Measurements from ENCODE around the gene AKAP1. TPM values are rescaled to one million over a fixed set of nuclear protein-coding genes. Genes with fewer than 3 reads are reported as not detected.

The AKAP1 gene
- polyA plus RNA-seq, 3 donors = 5.6 to 14.6 (median 6.8) TPM

DNA sequence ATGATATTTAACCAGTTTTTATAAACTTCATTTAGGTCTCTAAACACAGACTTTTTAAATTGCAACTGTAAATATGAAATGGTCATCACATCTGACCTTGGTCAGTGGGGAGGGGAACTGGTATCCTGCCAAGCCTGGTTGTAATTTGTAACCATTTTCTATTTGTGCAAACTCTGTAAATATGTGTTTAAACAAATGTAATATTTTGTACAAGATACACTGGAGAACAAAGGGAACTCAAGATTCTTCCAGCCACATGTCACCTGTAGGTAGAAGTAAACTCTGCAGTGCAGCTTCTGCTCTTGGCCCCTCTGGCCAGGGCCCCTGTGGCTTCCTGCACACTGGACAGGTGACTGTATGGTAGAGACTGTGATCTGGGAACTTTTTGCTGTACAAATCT is 35.8 kb downstream of the AKAP1 start:
- no peak overlapping the region for H2AFZ ChIP-seq (ENCODE audit: insufficient read depth, low read depth, low read length, poor library complexity, severe bottlenecking)
- Mint-ChIP-seq H3K4me3 (no peak overlapping the region), H3K4me1 (no peaks in the 10 kb centered on the region), H3K9me3 (peaks cover 0 to 2% (median 0%) of the 10 kb centered on the region in 7 donors), H3K27ac (no peak overlapping the region), H3K36me3 (peaks cover 67 to 74% of the 10 kb centered on the region in 2 donors), H3K27me3 (ENCODE audit: low read depth in 3 of 3) (peaks cover 0 to 1% (median 0%) of the 10 kb centered on the region in 3 donors)
- no peaks in the 10 kb centered on the region for H3K4me1 ChIP-seq (ENCODE audit: control insufficient read depth in 1 of 2, insufficient read depth in 2 of 2, low read length in 2 of 2)
- H3K36me3 ChIP-seq (replicated peaks in 1 of 2; ENCODE audit: control insufficient read depth in 1 of 2, insufficient read depth in 2 of 2, low read length in 2 of 2) = peaks cover 56 to 78% of the 10 kb centered on the region in 2 donors
- no peak overlapping the region for H3K4me3 ChIP-seq (replicated peaks in 1 of 3; ENCODE audit: low read depth in 2 of 3, low read length in 3 of 3)
- no peak overlapping the region for H3K4me2 ChIP-seq (replicated peaks; ENCODE audit: extremely low read depth, low read length, poor library complexity, severe bottlenecking)
- H3K9me3 ChIP-seq (replicated peaks in 1 of 2; ENCODE audit: control insufficient read depth in 1 of 2, insufficient read depth in 1 of 2, low read length in 2 of 2) = no peaks in the 10 kb centered on the region
- H3K9ac ChIP-seq (ENCODE audit: insufficient read depth, low read length, poor library complexity, severe bottlenecking) = no peak overlapping the region
- H3K79me2 ChIP-seq (ENCODE audit: insufficient read depth, low read length) = no peaks in the 10 kb centered on the region
- intact Hi-C loops (cut with micrococcal nuclease) = no loop called here
- no peak overlapping the region for H3K27ac ChIP-seq (ENCODE audit: low read depth in 1 of 2, low read length in 2 of 2)
- no peaks in the 10 kb centered on the region for H4K20me1 ChIP-seq (ENCODE audit: insufficient read depth, low read length)
- TF ChIP-seq, protein P1, sequence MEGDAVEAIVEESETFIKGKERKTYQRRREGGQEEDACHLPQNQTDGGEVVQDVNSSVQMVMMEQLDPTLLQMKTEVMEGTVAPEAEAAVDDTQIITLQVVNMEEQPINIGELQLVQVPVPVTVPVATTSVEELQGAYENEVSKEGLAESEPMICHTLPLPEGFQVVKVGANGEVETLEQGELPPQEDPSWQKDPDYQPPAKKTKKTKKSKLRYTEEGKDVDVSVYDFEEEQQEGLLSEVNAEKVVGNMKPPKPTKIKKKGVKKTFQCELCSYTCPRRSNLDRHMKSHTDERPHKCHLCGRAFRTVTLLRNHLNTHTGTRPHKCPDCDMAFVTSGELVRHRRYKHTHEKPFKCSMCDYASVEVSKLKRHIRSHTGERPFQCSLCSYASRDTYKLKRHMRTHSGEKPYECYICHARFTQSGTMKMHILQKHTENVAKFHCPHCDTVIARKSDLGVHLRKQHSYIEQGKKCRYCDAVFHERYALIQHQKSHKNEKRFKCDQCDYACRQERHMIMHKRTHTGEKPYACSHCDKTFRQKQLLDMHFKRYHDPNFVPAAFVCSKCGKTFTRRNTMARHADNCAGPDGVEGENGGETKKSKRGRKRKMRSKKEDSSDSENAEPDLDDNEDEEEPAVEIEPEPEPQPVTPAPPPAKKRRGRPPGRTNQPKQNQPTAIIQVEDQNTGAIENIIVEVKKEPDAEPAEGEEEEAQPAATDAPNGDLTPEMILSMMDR (IDR thresholded peaks at IDR 0.05) = no peak
- DNase-seq = no peak
- no peaks in the 10 kb centered on the region for H3K27me3 ChIP-seq (ENCODE audit: control insufficient read depth in 2 of 2, insufficient read depth in 2 of 2, low read length in 2 of 2)

DNA sequence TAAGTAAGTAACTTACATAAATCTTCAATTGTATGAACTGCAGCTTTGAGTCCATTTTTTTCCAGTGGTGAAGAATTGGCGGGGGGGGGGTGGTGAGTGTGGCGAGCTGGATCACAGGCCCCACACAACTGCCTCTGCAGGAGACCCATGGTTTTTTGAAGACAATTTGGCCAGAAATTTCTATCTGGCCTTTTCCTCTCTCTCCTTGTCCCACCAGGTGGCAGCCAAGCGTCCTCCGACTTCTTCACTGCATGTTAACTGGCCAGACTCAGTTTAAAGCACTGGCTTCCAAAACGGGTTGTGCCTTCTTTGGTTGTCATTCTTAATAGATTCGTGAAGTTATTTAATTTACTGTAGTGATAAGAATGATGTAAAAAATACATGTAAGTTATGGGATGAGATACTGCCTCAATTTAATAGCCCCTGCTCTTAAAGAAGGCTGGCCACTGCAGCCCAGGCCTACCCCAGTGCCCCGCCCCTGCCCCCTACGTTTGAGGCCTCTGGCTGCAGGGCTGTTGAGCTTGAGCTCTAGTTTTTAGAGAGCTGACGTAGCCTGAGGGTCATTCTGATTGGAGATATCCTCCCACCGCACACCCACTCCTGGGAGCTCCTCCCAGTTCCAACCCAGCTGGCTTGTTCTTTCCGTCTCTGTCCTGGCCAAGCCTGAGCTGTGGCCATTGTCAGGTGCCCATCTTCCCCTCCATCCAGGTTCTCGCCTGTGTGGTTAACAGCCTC is 36.4 kb downstream of the AKAP1 start:
- H3K9ac ChIP-seq (ENCODE audit: insufficient read depth, low read length, poor library complexity, severe bottlenecking) = no peak overlapping the region
- H2AFZ ChIP-seq (ENCODE audit: insufficient read depth, low read depth, low read length, poor library complexity, severe bottlenecking) = no peak overlapping the region
- Mint-ChIP-seq H3K4me1 (no peaks in the 10 kb centered on the region), H3K9me3 (peaks cover 0 to 2% (median 0%) of the 10 kb centered on the region in 7 donors), H3K36me3 (peaks cover 62 to 70% of the 10 kb centered on the region in 2 donors), H3K27me3 (ENCODE audit: low read depth in 3 of 3) (peaks cover 0 to 1% (median 0%) of the 10 kb centered on the region in 3 donors), H3K27ac (no peak overlapping the region), H3K4me3 (no peak overlapping the region)
- H3K4me3 ChIP-seq (replicated peaks in 1 of 3; ENCODE audit: low read depth in 2 of 3, low read length in 3 of 3) = no peak overlapping the region
- TF ChIP-seq, protein P1 (IDR thresholded peaks at IDR 0.05) = no peak
- no peaks in the 10 kb centered on the region for H3K4me1 ChIP-seq (ENCODE audit: control insufficient read depth in 1 of 2, insufficient read depth in 2 of 2, low read length in 2 of 2)
- no peak overlapping the region for H3K27ac ChIP-seq (ENCODE audit: low read depth in 1 of 2, low read length in 2 of 2)
- no peaks in the 10 kb centered on the region for H3K79me2 ChIP-seq (ENCODE audit: insufficient read depth, low read length)
- no peak overlapping the region for H3K4me2 ChIP-seq (replicated peaks; ENCODE audit: extremely low read depth, low read length, poor library complexity, severe bottlenecking)
- 87% methylated on average over 5 of the region's 12 CpGs for WGBS (ENCODE audit: insufficient coverage)
- H3K9me3 ChIP-seq (replicated peaks in 1 of 2; ENCODE audit: control insufficient read depth in 1 of 2, insufficient read depth in 1 of 2, low read length in 2 of 2) = no peaks in the 10 kb centered on the region
- H4K20me1 ChIP-seq (ENCODE audit: insufficient read depth, low read length) = no peaks in the 10 kb centered on the region
- H3K27me3 ChIP-seq (ENCODE audit: control insufficient read depth in 2 of 2, insufficient read depth in 2 of 2, low read length in 2 of 2) = no peaks in the 10 kb centered on the region
- peaks cover 49 to 71% of the 10 kb centered on the region in 2 donors for H3K36me3 ChIP-seq (replicated peaks in 1 of 2; ENCODE audit: control insufficient read depth in 1 of 2, insufficient read depth in 2 of 2, low read length in 2 of 2)
- intact Hi-C loops (cut with micrococcal nuclease) = no loop called here
- no peak for DNase-seq
